HepG2 (cell line): Measurements from ENCODE around the gene UTP25. TPM values are rescaled to one million over a fixed set of nuclear protein-coding genes. Genes with fewer than 3 reads are reported as not detected.
A peak's percentile ranks its signal among the peaks of the same experiment; 100 is the strongest.
"Not testable (repeated sequence)": the region's sequence is repeated elsewhere in the genome, so short reads cannot be mapped to it uniquely, and the experiment has no call there.

ENCODE experiments used
- ATAC-seq: fragments of 200-7000 bp; cut with Tn5 transposase; 3 replicates; pipeline ENCODE4 v1.9.1; 2020; ENCODE audit warnings: mild to moderate bottlenecking, moderate library complexity
- BruUV-seq: library from RNA; stranded (reverse); fragments of 400-500 nt; replicated peaks from 2 replicates; lab custom pipeline; 2021; lab: Mats Ljungman, UMichigan
- CTCF ChIA-PET: fragments of 300-600 bp; formaldehyde crosslinking; extraction: SDS; loops from one replicate; lab custom pipeline; 2021; ENCODE audit warnings: low total read pairs, inconsistent platforms, low intra/inter-chr PET ratio; lab: Yijun Ruan, JAX
- POLR2A ChIA-PET: fragments of 350-600 bp; sonication (Branson Sonifier 250); formaldehyde crosslinking; loops from one replicate; lab custom pipeline; 2020; ENCODE audit warnings: antibody characterized with exemption, inconsistent platforms; lab: Yijun Ruan, JAX
- DNase-seq: peaks from one replicate; pipeline ENCODE4 v3.0.0-alpha.2; 2015; ENCODE audit warnings: low spot score
- FAIRE-seq: peaks from 3 replicates; lab custom pipeline; 2011; peaks lifted over from hg19 to GRCh38; lab: Jason Lieb, UNC
- H2AFZ ChIP-seq: one replicate; pipeline ENCODE4 v1.6.1; 2011; ENCODE audit warnings: low read length, inconsistent platforms
- H3K27ac ChIP-seq: fragments of 300-600 bp; 3 replicates; pipeline ENCODE4 v1.8.0; 2011; ENCODE audit warnings: mixed run types, mild to moderate bottlenecking, mixed read lengths, low read length, inconsistent platforms; ENCODE audit not compliant: insufficient read depth; ENCODE audit errors: extremely low read length
- H3K27me3 ChIP-seq, 2 experiments: fragments of 200-600 bp in 1 of 2; 2 replicates in 1 of 2; 3 replicates in 1 of 2; pipeline versions ENCODE4 v1.6.0 to v1.8.0; 2011; ENCODE audit warnings: low read length in 2 of 2, mild to moderate bottlenecking in 2 of 2, moderate library complexity in 2 of 2, inconsistent platforms in 1 of 2; ENCODE audit not compliant: insufficient read depth in 2 of 2, control insufficient read depth in 1 of 2
- H3K36me3 ChIP-seq, 2 experiments: fragments of 200-600 bp in 1 of 2; replicated peaks in 1 of 2; 2 replicates in 1 of 2; 3 replicates in 1 of 2; pipeline versions ENCODE4 v1.5.1 to v1.8.0; 2011; ENCODE audit warnings: low read length in 2 of 2, inconsistent platforms in 1 of 2; ENCODE audit not compliant: insufficient read depth in 2 of 2, control insufficient read depth in 1 of 2
- H3K4me1 ChIP-seq: 2 replicates; pipeline ENCODE4 v1.5.1; 2012; ENCODE audit warnings: low read length, inconsistent platforms; ENCODE audit not compliant: insufficient read depth
- H3K4me2 ChIP-seq: 2 replicates; pipeline ENCODE4 v1.6.0; 2011; ENCODE audit warnings: low read depth, low read length, inconsistent platforms
- H3K4me3 ChIP-seq, 3 experiments: fragments of 200-600 bp in 1 of 3; sonication (generic), shearing (Covaris generic) in 1 of 3; replicated peaks in 1 of 3; 2 replicates each; pipeline ENCODE4 v1.5.1; 2011 to 2016; ENCODE audit warnings: low read length in 3 of 3, inconsistent platforms in 2 of 3, low read depth in 2 of 3, mild to moderate bottlenecking in 2 of 3, control low read depth in 1 of 3, mixed read lengths in 1 of 3; ENCODE audit not compliant: insufficient read depth in 1 of 3
- H3K79me2 ChIP-seq: one replicate; pipeline ENCODE4 v1.6.1; 2011; ENCODE audit warnings: low read length, inconsistent platforms; ENCODE audit not compliant: insufficient read depth
- H3K9ac ChIP-seq: 2 replicates; pipeline ENCODE4 v1.6.0; 2011; ENCODE audit warnings: mild to moderate bottlenecking, low read depth, low read length, inconsistent platforms; ENCODE audit not compliant: insufficient read depth
- H3K9me3 ChIP-seq: 2 replicates; pipeline ENCODE4 v1.5.1; 2012; ENCODE audit warnings: mild to moderate bottlenecking, low read length
- H4K20me1 ChIP-seq: 2 replicates; pipeline ENCODE4 v1.6.0; 2011; ENCODE audit warnings: inconsistent platforms, mild to moderate bottlenecking, low read length, moderate library complexity; ENCODE audit not compliant: insufficient read depth
- HNRNPK ChIP-seq: fragments of 200-400 bp; formaldehyde crosslinking; IDR thresholded peaks from 2 replicates; pipeline ENCODE4 v1.6.1; 2018; ENCODE audit warnings: low read length, low read depth, moderate library complexity, mild to moderate bottlenecking; ENCODE audit not compliant: poor library complexity, severe bottlenecking
- MAFK ChIP-seq, 2 experiments: IDR thresholded peaks in 1 of 2; conservative IDR thresholded peaks in 1 of 2; 2 replicates each; pipeline ENCODE4 v1.6.1; 2011; ENCODE audit warnings: improper control_type of control experiment in 2 of 2, low read length in 2 of 2
- MXI1 ChIP-seq: IDR thresholded peaks from 3 replicates; pipeline ENCODE4 v1.6.1; 2012; ENCODE audit warnings: low read depth, low read length, inconsistent platforms, borderline replicate concordance
- NFYB ChIP-seq: sonication (generic); formaldehyde crosslinking; IDR thresholded peaks from 2 replicates; pipeline ENCODE4 v1.4.0; 2020; ENCODE audit warnings: missing genetic modification reagents
- NFYC ChIP-seq: IDR thresholded peaks from 2 replicates; pipeline ENCODE4 v1.6.1; 2016; ENCODE audit warnings: missing genetic modification reagents, missing compliant biosample characterization
- ONECUT2 ChIP-seq: sonication (generic); formaldehyde crosslinking; IDR thresholded peaks from 2 replicates; pipeline ENCODE4 v1.4.0; 2020; ENCODE audit warnings: missing genetic modification reagents
- REXO4 ChIP-seq: sonication (generic); formaldehyde crosslinking; IDR thresholded peaks from 2 replicates; pipeline ENCODE4 v1.8.0; 2022; ENCODE audit warnings: missing genetic modification reagents, mild to moderate bottlenecking, borderline replicate concordance
- SYNCRIP ChIP-seq: fragments of 200-400 bp; formaldehyde crosslinking; IDR thresholded peaks from 2 replicates; pipeline ENCODE4 v1.6.1; 2018; ENCODE audit warnings: mild to moderate bottlenecking, low read depth, low read length; ENCODE audit not compliant: insufficient read depth
- THYN1 ChIP-seq: sonication (generic); formaldehyde crosslinking; IDR thresholded peaks from 2 replicates; pipeline ENCODE4 v1.8.1; 2023; ENCODE audit warnings: low read depth, mild to moderate bottlenecking, moderate library complexity, missing genetic modification reagents, borderline replicate concordance
- TOE1 ChIP-seq: sonication (generic); formaldehyde crosslinking; IDR thresholded peaks from 2 replicates; pipeline ENCODE4 v1.4.0; 2020; ENCODE audit warnings: mild to moderate bottlenecking, missing genetic modification reagents
- ZBTB44 ChIP-seq: sonication (generic); formaldehyde crosslinking; IDR thresholded peaks from 2 replicates; pipeline ENCODE4 v1.4.0; 2020; ENCODE audit warnings: missing genetic modification reagents
- ZKSCAN1 ChIP-seq: fragments of 150-350 bp; IDR thresholded peaks from 2 replicates; pipeline ENCODE4 v1.6.1; 2014; ENCODE audit warnings: low read length
- ZNF772 ChIP-seq: sonication (generic); formaldehyde crosslinking; IDR thresholded peaks from 2 replicates; pipeline ENCODE4 v1.5.0; 2020; ENCODE audit warnings: mild to moderate bottlenecking, missing genetic modification reagents
- WGBS: methylation state at CpG from one replicate; pipeline ENCODE4 v1.1.6; 2017; ENCODE audit warnings: low lambda C conversion rate; 5-methylcytosine and 5-hydroxymethylcytosine counted together
- in situ Hi-C: cut with HindIII; loops from 2 replicates; pipeline ENCODE4 v1.10.0; 2017; ENCODE audit warnings: low pct_unique_long_range_greater_than_20kb; ENCODE audit not compliant: extremely low pct_ligation_motif_present
- intact Hi-C: fragments of 100-400 bp; cut with micrococcal nuclease; formaldehyde crosslinking; loops from one replicate; pipeline ENCODE4 v1.10.0; 2022; ENCODE audit not compliant: unreplicated experiment
- polyA plus RNA-seq, 8 experiments: library from polyadenylated mRNA; depleted of rRNA in 3 of 8; stranded (reverse) in 7 of 8; unstranded in 1 of 8; fragments of >200 nt; fragmentation: Illumina TruSeq in 4 of 8; extraction: Trizol in 4 of 8; gene quantifications; 2 replicates each; pipeline versions ENCODE4 v1.2.1 to v1.2.3, GENCODE V29; 2011 to 2016; ENCODE audit warnings: low read depth in 4 of 8, missing spikeins in 1 of 8, mixed read lengths in 1 of 8; ENCODE audit not compliant: insufficient read depth in 1 of 8
- total RNA-seq, 5 experiments: library from RNA; depleted of rRNA; stranded (reverse); fragments of >200 nt; fragmentation: Illumina TruSeq; extraction: Trizol; gene quantifications; 2 replicates each; pipeline ENCODE4 v1.2.3, GENCODE V29; 2016; ENCODE audit warnings: low read depth in 1 of 5
- TF ChIP-seq, protein P1 (sequence below): conservative IDR thresholded peaks from 2 replicates; pipeline ENCODE4 v1.6.1; 2018; ENCODE audit warnings: missing genetic modification reagents

Gene UTP25
- total and polyA plus RNA-seq, 2 of the 13 experiments (the other 11 are each of a cell fraction or from before 2014, with no cell fraction given), result 4.8 to 5.7 TPM

DNA sequence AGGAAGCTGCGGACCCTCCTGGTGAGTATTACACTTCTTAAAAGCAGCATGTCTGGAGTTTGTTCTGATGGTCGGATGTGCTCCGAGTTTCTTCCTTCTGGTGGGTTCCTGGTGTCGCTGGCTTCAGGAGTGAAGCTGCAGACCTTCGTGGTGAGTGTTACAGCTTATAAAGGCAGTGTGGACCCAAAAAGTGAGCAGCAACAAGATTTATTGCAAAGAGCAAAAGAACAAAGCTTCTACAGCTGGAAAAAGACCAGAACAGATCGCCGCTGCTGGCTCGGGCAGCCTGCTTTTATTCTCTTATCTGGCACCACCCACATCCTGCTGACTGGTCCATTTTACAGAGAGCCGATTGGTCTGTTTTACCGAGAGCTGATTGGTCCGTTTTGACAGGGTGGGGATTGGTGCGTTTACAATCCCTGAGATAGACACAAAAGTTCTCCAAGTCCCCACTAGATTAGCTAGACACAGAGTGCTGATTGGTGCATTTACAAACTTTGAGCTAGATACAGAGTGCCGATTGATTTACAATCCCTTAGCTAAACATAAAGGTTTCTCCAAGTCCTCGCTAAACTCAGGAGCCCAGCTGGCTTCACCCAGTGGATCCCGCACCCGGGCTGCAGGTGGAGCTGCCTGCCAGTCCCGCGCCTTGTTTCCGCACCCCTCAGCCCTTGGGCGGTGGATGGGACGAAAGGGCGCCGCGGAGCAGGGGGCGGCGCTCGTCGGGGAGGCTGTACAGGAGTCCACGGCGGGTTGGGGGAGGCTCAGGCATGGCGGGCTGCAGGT, 60.7 kb downstream of the UTP25 start:
- CTCF ChIA-PET, H2AFZ ChIP-seq, H3K27ac ChIP-seq, in situ Hi-C loops, H3K9me3 ChIP-seq, DNase-seq, H3K9ac ChIP-seq, BruUV-seq, intact Hi-C loops, FAIRE-seq, H3K27me3 ChIP-seq, H4K20me1 ChIP-seq, H3K4me3 ChIP-seq, POLR2A ChIA-PET, H3K36me3 ChIP-seq, ATAC-seq, H3K79me2 ChIP-seq, H3K4me1 ChIP-seq: not testable (repeated sequence)
- TF ChIP-seq MAFK (conservative IDR thresholded peaks at IDR 0.05 in 1 of 2, IDR thresholded peaks at IDR 0.05 in 1 of 2; ENCODE audit: low read length in 2 of 2) (peak; percentile 27 to 29; a peak in 1 of 4 replicates), NFYC (CRISPR knock-in tag) (peak; percentile 44), NFYB (CRISPR knock-in tag) (0 out of 2 replicates have a peak, but pooled peaks have one; percentile 28)
- 55% methylated on average over 31 of the region's 31 CpGs for WGBS
- peak overlapping the region; percentile 23; the same call in 1 of the 2 replicates for H3K4me2 ChIP-seq

DNA sequence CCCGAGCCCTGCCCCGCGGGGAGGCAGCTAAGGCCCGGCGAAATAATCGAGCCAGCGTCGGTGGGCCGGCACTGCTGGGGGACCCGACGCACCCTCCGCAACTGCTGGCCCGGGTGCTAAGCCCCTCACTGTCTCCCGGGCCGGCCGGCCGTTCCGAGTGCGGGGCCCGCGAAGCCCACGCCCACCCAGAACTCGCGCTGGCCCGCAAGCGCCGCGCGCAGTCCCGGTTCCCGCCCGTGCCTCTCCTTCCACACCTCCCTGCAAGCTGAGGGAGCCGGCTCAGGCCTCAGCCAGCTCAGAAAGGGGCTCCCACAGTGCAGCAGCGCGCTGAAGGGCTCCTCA, 61.3 kb downstream of the UTP25 start:
- ATAC-seq, result no peak
- no peak overlapping the region for H3K27ac ChIP-seq
- no peak overlapping the region for H3K9ac ChIP-seq
- CTCF ChIA-PET, result no interaction called here
- no peaks in the 10 kb centered on the region for H3K36me3 ChIP-seq
- POLR2A ChIA-PET, result no interaction called here
- intact Hi-C loops, result no loop called here
- H4K20me1 ChIP-seq, result no peaks in the 10 kb centered on the region
- FAIRE-seq, result no peak
- in situ Hi-C loops, result no loop called here
- H3K27me3 ChIP-seq, result peaks cover 0 to 5% of the 10 kb centered on the region in 2 experiments; a peak in 1 of 5 replicates
- no peak for DNase-seq
- H2AFZ ChIP-seq, result no peak overlapping the region
- no peak overlapping the region for H3K4me2 ChIP-seq
- no peaks in the 10 kb centered on the region for H3K9me3 ChIP-seq
- 70% methylated on average over 22 of the region's 35 CpGs for WGBS
- no TSS peak for BruUV-seq
- H3K4me1 ChIP-seq, result no peaks in the 10 kb centered on the region
- H3K79me2 ChIP-seq, result no peaks in the 10 kb centered on the region
- H3K4me3 ChIP-seq, result no peak overlapping the region
- TF ChIP-seq HNRNPK, result no peak
- TF ChIP-seq THYN1 (CRISPR knock-in tag), result no peak
- TF ChIP-seq MXI1, result no peak
- TF ChIP-seq ZBTB44 (CRISPR knock-in tag), result no peak
- no peak for TF ChIP-seq SYNCRIP
- no peak for TF ChIP-seq ZKSCAN1
- TF ChIP-seq REXO4 (CRISPR knock-in tag), result no peak
- no peak for TF ChIP-seq ONECUT2 (CRISPR knock-in tag)
- no peak for TF ChIP-seq TOE1 (CRISPR knock-in tag)
- TF ChIP-seq, protein P1, sequence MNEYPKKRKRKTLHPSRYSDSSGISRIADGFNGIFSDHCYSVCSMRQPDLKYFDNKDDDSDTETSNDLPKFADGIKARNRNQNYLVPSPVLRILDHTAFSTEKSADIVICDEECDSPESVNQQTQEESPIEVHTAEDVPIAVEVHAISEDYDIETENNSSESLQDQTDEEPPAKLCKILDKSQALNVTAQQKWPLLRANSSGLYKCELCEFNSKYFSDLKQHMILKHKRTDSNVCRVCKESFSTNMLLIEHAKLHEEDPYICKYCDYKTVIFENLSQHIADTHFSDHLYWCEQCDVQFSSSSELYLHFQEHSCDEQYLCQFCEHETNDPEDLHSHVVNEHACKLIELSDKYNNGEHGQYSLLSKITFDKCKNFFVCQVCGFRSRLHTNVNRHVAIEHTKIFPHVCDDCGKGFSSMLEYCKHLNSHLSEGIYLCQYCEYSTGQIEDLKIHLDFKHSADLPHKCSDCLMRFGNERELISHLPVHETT, result no peak
- TF ChIP-seq ZNF772 (CRISPR knock-in tag), result no peak
